Urinary bladder (tissue), 4 donors: Measurements from ENCODE around the gene RIOK1. TPM values are rescaled to one million over a fixed set of nuclear protein-coding genes. Genes with fewer than 3 reads are reported as not detected.
"Not testable (repeated sequence)": the region's sequence is repeated elsewhere in the genome, so short reads cannot be mapped to it uniquely, and the experiment has no call there.

Experiments
- DNase-seq: peaks from one replicate; pipeline ENCODE4 v3.0.0-alpha.2; 2015; ENCODE audit errors: extremely low spot score
- H3K27ac ChIP-seq: one replicate; pipeline ENCODE4 v1.5.1; 2013; ENCODE audit warnings: low read depth, mild to moderate bottlenecking, moderate library complexity
- H3K36me3 ChIP-seq: one replicate; pipeline ENCODE4 v1.6.1; 2013; ENCODE audit warnings: mild to moderate bottlenecking, moderate library complexity; ENCODE audit not compliant: insufficient read depth
- H3K4me1 ChIP-seq: one replicate; pipeline ENCODE4 v1.6.1; 2013; ENCODE audit warnings: mild to moderate bottlenecking, moderate library complexity; ENCODE audit not compliant: insufficient read depth
- H3K4me3 ChIP-seq: one replicate; pipeline ENCODE4 v1.5.1; 2013; ENCODE audit warnings: low read depth, low read length
- WGBS: extraction: QIAGEN DNeasy Blood & Tissue Kit; methylation state at CpG from one replicate; pipeline ENCODE4 v1.1.7; 2013; 5-methylcytosine and 5-hydroxymethylcytosine counted together
- polyA plus RNA-seq: library from polyadenylated mRNA; stranded (reverse); fragments of 200-250 nt; gene quantifications from one replicate; pipeline ENCODE4 v1.2.3, GENCODE V29; 2013
- total RNA-seq: library from RNA; depleted of rRNA; stranded (reverse); fragments of >200 nt; gene quantifications from one replicate; pipeline ENCODE4 v1.2.3, GENCODE V29; 2014
- donor health status: healthy with polysubstance abuse.
- donor health status: healthy.

Gene RIOK1
- 26.3 TPM for total RNA-seq
- polyA plus RNA-seq = 17.5 TPM

- H3K4me3 ChIP-seq = peak within 1 kb of the TSS; percentile 65
- H3K36me3 ChIP-seq = peaks cover 2% of the 10 kb centered on the region
- H3K27ac ChIP-seq = peak within 1 kb of the TSS; percentile 88
- peaks cover 2% of the 10 kb centered on the region for H3K4me1 ChIP-seq
- under 1% methylated on average over 62 of the region's 62 CpGs for WGBS
- DNase-seq = peak; percentile 86
Measured at GRCh38 chr6:7389451-7390225, at the start of gene RIOK1, which contains the start of gene CAGE1. Gene RIOK1 (plus strand): TSS chr6:7389808. CDS start chr6:7390003, 195 bp downstream. Gene CAGE1 (minus strand): TSS chr6:7389742. CDS start chr6:7387173, 2,569 bp downstream.

- DNase-seq = no peak
- no peak overlapping the region for H3K4me3 ChIP-seq
- no peak overlapping the region for H3K27ac ChIP-seq
- WGBS = 94% methylated on average over 3 of the region's 3 CpGs
- H3K4me1 ChIP-seq = no peaks in the 10 kb centered on the region
- H3K36me3 ChIP-seq = no peaks in the 10 kb centered on the region
Measured at GRCh38 chr6:7341271-7341670, 48.3 kb upstream of the RIOK1 start.

- H3K4me1 ChIP-seq = no peaks in the 10 kb centered on the region
- DNase-seq = no peak
- no peaks in the 10 kb centered on the region for H3K36me3 ChIP-seq
- no peak overlapping the region for H3K4me3 ChIP-seq
- 77% methylated on average over 9 of the region's 9 CpGs for WGBS
- no peak overlapping the region for H3K27ac ChIP-seq
Measured at GRCh38 chr6:7341989-7342742, 47.4 kb upstream of the RIOK1 start.

GRCh38 chr6:7343546-7344475 is 45.8 kb upstream of the RIOK1 start:
- Histone ChIP-seq H3K36me3 (no peaks in the 10 kb centered on the region), H3K4me1 (no peaks in the 10 kb centered on the region), H3K27ac (no peak overlapping the region), H3K4me3 (no peak overlapping the region)
- no peak for DNase-seq
- 90% methylated on average over 29 of the region's 29 CpGs for WGBS

GRCh38 chr6:7344773-7345450 is 44.7 kb upstream of the RIOK1 start:
- not testable (repeated sequence) for H3K4me3 ChIP-seq, H3K27ac ChIP-seq, DNase-seq, H3K4me1 ChIP-seq, H3K36me3 ChIP-seq
- WGBS = 72% methylated on average over 10 of the region's 10 CpGs

GRCh38 chr6:7347551-7347997 is 42.0 kb upstream of the RIOK1 start:
- H3K4me1 ChIP-seq, H3K36me3 ChIP-seq, H3K27ac ChIP-seq, H3K4me3 ChIP-seq, DNase-seq: not testable (repeated sequence)
- 62% methylated on average over 2 of the region's 2 CpGs for WGBS

- WGBS = 54% methylated on average over 1 of the region's 1 CpG
- H3K4me3 ChIP-seq = not testable (repeated sequence)
Measured at GRCh38 chr6:7350591-7350990, 39.0 kb upstream of the RIOK1 start.

GRCh38 chr6:7351916-7352315 is 37.7 kb upstream of the RIOK1 start:
- not testable (repeated sequence) for H3K27ac ChIP-seq, H3K4me1 ChIP-seq, H3K4me3 ChIP-seq, H3K36me3 ChIP-seq, DNase-seq
- 70% methylated on average over 3 of the region's 3 CpGs for WGBS

More at GRCh38 chr6:7350591-7350990, 39.0 kb upstream of the RIOK1 start:
- H3K27ac ChIP-seq, H3K36me3 ChIP-seq, H3K4me1 ChIP-seq, DNase-seq: not testable (repeated sequence)

- no peak overlapping the region for H3K27ac ChIP-seq
- H3K4me1 ChIP-seq = no peaks in the 10 kb centered on the region
- no peak for DNase-seq
- no peak overlapping the region for H3K4me3 ChIP-seq
- WGBS = 71% methylated on average over 7 of the region's 7 CpGs
- H3K36me3 ChIP-seq = no peaks in the 10 kb centered on the region
Measured at GRCh38 chr6:7367408-7367807, 22.2 kb upstream of the RIOK1 start.

- WGBS = 45% methylated on average over 3 of the region's 3 CpGs
- H3K27ac ChIP-seq = no peak overlapping the region
- DNase-seq = no peak
- H3K4me1 ChIP-seq = no peaks in the 10 kb centered on the region
- no peak overlapping the region for H3K4me3 ChIP-seq
- H3K36me3 ChIP-seq = no peaks in the 10 kb centered on the region
Measured at GRCh38 chr6:7373739-7374138, 15.9 kb upstream of the RIOK1 start.

- 87% methylated on average over 1 of the region's 1 CpG for WGBS
- DNase-seq = no peak
- no peaks in the 10 kb centered on the region for H3K36me3 ChIP-seq
- no peak overlapping the region for H3K4me3 ChIP-seq
- H3K4me1 ChIP-seq = no peaks in the 10 kb centered on the region
- no peak overlapping the region for H3K27ac ChIP-seq
Measured at GRCh38 chr6:7377961-7378360, 11.6 kb upstream of the RIOK1 start.

GRCh38 chr6:7378740-7379139 is 10.9 kb upstream of the RIOK1 start:
- Histone ChIP-seq H3K36me3 (no peaks in the 10 kb centered on the region), H3K27ac (no peak overlapping the region), H3K4me1 (no peaks in the 10 kb centered on the region), H3K4me3 (no peak overlapping the region)
- WGBS = 52% methylated on average over 4 of the region's 4 CpGs
- no peak for DNase-seq

GRCh38 chr6:7381092-7381491 is 8.5 kb upstream of the RIOK1 start:
- 67% methylated on average over 1 of the region's 1 CpG for WGBS
- Histone ChIP-seq H3K27ac (no peak overlapping the region), H3K36me3 (no peaks in the 10 kb centered on the region), H3K4me3 (no peak overlapping the region), H3K4me1 (no peaks in the 10 kb centered on the region)
- DNase-seq = no peak
